HG03457 (cell line): ENCODE measurements around the gene CERS1.

Experiments
- ATAC-seq: cut with Tn5 transposase; IDR thresholded peaks from one replicate; pipeline ENCODE4 v1.9.1; 2021; ENCODE audit warnings: moderate number of reproducible peaks; ENCODE audit not compliant: unreplicated experiment

Gene CERS1

DNA sequence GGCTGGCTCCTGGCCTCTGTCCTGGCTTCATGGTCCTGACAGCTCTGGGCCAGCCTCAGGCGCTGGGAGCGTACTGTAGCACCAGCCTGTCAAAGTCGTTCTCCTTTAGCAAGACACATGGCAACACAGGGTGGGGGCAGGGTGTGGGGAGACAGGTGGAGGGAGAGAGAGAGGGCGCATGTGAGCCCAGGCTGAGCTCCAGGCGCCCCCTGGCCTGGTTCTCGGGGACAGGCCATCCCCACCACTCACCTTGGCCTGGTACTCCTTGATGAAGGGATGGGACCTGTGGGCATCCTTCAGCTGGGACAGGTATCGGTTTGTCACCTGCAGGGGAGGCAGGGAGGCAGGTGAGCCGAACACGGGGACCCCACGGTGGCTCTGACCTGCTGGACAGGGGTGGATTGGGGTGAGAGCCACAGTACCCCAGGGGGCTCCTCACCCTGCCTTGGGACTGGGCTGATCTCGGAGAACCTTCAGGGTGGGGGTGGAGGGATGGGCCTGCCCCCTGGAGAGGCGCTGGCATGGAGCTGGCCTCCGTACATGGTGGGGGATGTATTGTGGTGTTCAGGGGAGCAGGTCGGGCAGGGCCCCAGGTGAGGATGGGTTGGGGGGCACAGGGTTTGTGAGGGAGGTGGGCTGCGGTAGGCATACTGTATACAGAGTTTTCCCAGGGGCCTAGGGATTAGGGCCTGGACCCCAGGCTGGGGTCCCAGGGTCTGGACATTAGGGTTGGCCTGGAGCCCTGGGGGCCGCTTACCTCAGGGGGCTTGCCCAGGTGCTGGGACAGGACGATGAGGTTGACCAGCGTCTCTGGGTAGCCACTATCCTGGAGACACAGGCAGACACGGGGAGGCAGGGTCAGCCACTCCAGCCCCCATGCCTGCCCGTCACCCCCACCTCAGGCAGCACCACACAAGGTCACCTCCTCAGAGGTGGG is 3.9 kb upstream of the CERS1 start:
- ATAC-seq, result no peak

GRCh38 chr19:18898607-18899408 is 2.9 kb upstream of the CERS1 start:
- ATAC-seq, result no peak

- ATAC-seq, result no peak
These were observed 2.2 kb upstream of the CERS1 start for GRCh38 chr19:18898081-18898606.

GRCh38 chr19:18897094-18898029 is 1.4 kb upstream of the CERS1 start:
- ATAC-seq, result no peak

GRCh38 chr19:18896421-18896841 is 473 bp upstream of the CERS1 start:
- no peak for ATAC-seq

DNA sequence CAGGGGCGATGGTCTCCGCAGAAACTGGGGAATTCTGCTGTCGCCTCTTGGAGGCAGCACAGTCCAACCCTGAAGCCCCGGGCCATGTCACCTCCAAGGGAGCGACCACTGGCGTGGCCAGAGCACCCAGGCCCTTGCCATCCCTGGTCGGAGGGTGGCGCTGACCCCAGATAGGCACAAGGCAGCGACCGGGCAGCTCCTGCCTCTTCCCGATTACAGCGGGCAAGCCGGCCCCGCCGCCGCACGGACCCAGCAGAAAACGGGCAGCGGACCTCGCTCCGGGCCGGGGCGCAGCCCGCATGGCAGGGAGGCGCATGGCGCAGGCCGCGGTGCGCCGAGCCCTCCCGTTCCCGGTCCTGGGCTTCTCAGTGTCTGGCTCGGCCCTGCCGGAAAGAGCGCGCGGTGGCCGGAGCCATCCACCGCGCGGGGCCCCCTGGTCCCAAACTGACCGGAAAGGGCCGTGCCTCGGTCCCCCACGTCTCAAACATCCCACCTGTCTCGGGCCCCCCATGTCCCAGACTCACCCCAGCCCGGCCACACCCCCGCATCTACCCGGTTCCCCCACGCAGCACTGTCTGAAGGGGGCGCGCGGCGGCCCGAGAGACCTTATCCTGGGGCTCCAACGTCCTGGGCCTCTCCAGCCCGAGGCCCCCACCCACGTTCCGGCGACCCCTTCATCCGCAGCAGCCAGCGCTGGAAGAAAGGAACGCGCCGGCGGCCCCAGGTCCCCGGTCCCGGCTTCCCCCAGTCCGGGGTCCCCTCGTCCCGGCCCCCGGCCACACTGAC is 727 bp downstream of the CERS1 start:
- ATAC-seq, result no peak

DNA sequence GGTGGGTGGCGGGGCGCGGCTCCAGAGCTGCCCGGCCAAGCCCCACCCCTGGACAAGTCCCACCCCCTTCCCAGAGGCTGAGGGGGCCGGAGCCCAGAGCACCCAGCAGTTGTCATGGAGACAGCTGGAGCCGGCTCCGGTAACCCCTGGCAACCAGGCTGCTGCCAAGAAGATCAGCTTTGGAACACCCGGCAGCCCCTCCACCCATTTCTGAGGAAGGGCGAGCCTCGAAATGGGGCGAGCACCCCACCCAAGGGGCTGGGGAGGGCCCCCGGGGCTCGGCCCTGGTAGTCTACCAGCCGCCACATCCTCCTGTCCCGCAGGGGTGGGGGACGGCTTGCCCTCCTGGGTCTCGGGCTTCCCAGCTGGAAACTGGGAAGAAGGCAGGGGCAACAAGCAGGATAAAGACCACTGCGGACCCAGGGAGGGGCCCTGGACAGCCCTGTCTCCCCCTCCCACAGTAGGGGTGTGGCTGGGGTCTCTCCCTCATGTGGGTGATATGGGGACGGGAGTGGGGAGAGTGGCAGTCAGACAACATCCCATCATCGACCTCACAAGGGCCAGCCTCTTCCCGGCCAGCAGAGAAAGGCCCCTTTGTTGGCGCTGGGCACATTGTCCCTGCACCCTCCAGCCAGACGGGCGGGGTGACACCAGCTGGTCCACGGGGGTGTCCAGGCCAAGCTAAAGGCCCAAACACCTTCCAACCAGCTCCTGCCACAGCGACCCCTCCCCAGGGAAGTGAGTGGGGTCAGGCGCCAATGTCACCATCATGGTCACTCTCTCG is 1.5 kb downstream of the CERS1 start:
- no peak for ATAC-seq

DNA sequence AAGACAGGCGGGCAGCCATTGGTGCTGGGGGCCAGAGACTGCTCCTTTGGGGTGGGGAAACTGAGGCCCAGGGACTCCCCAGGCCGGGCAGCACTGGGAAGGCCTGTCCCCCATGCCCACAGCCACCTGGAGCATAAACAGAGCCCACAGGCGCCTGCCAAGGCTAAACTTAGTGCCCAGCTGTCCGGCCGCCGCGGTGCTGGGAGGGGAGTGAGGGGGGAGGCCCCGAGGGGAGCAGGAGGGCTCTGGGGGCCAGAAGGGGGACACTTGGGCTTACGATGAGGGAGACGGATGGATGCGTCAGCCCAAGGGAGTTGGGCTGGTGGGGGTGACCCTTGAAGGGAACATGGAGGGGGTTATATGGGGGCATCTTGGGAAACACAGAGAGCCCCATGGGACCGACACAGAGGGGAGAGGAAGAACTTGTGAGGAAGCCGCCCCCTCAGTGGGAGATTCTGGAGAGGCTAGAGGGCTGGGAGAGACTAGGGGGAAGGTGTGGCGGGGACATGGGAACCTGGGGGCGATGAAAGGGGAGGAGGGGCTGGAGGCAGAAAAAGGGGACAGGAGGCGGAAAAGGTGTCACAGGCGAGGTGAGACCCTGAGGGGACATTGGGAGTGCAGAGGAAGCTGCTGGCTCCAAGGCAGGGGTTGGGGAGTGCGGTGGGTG is 2.2 kb downstream of the CERS1 start:
- ATAC-seq, result no peak

GRCh38 chr19:18889949-18890745 is 5.8 kb downstream of the CERS1 start:
- ATAC-seq, result no peak

DNA sequence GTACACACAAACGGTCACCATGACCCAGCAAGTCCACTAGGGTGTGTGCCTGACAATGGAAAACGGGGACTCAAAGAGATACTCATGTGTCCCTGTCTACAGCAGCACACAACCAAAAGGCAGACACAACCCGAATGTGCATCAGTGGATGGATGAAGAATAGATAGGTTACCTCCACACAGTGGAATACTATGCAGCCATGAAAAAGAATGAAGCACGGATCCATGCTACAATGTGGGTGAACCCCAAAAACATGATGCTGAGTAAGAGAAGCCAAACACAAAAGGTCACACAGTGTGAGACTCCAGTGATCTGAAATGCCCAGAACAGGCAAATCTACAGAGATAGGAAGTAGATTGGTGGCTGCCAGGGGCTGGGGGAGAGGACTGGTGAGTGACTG is 9.0 kb downstream of the CERS1 start:
- ATAC-seq, result no peak

DNA sequence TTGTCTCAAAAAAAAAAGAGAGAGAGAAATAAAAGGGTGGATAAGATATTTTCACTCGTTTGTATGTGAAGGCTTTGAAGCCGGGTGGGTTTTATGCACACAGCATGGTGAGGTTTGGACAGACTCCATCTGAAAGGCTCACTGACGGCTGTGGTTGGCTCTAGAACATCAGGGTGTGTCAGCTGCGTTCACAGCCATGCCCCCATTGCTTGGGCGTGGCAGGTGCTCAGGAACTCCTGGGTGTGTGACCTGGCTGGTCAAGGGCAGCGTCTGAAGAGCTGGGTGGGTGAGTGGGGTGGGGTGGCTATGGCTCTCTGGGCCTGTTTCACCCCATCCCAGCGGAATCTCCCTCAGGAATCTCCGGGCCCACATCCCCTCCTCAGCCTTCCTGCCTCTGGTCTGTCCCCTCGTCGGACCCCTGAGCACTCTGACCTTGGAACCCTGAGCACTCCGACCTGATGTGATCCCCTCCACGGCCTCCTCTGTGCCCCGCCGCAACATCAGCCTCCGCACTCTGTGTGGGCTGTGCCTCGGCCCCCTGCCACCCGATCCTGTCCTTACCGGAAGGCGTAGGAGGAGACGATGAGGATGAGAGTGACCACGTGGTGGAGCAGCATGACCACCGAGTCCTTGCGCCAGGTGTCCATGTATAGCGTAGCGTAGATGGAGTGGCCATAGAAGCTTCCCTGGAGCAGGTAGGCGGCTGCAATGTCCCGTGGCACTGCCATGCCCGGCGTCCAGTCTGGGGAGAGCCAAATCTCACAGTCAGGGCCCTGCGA is 12.2 kb downstream of the CERS1 start:
- ATAC-seq, result no peak

GRCh38 chr19:18881491-18881890 is 14.5 kb downstream of the CERS1 start:
- no peak for ATAC-seq

DNA sequence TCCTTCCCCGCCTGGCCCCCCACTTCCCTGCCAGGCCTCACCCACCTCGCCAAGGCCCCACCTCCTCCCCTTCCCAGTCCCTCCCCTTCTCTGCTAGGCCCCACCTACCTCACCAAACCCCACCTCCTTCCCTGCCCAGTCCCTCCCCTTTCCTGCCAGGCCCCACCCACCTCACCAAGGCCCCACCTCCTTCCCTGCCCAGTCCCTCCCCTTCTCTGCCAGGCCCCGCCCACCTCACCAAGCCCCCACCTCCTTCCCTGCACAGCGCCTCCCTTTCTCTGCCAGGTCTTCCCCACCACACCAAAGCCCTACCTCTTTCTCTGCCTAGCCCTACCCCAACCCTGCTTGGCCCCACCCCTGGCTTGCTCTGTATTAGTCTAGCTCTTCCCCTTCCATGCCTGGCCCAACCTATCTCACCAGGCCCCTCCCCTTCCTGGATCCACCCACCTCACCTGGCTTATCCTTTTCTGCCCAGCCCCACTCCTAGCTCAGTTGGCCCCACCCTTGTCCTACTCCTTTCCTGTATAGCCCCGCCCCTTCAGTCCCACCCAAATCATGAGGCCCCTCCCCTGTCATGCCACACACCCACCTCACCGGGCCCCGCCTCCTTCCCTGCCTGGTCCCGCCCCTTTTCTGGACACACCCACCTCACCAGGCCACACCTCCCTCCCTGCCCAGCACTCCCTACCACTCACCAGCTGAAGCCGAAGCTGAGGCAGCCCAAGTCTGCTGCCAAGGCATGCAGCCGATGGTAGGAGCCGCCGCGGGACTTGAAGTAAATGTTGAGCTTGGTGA is 16.2 kb downstream of the CERS1 start:
- no peak for ATAC-seq

DNA sequence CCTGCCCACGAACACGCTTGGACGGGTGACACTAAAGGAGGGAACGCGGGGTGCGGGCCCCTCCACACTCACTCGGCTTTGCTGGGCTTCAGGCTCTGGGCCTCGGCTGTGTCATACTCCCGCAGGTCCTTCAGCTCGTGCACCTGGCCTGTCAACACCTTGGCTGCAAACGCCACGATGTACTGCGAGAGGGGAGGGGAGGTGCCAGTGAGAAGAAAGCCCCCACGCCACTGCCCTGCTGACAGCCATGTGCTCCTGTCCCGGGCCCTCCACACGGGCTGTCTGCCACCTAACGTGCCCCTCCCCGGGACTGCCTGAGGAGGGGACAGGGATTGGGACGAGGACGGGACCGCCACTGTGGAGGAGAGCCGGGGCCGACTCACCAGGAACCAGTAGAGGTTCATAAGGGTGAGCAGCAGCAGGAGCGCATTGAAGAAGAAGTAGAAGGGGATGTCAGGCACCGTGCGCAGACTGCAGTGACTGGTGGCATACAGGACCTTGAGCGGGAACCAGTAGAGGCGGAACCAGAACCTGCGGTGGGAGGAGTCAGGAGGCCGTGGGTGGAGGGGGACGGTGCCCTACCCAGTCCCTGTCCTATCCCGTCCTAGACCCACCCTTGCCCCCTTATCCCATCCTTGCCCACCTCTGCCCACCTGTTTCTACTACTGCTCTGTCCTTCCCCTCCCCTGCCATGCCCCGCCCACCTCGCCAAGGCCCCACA is 16.9 kb downstream of the CERS1 start:
- no peak for ATAC-seq

- no peak for ATAC-seq
These were observed 17.7 kb downstream of the CERS1 start for GRCh38 chr19:18878058-18878797.
